Muscle of arm (tissue), 14 donors: ENCODE data around the gene SRPRB. TPM values are rescaled to one million over a fixed set of nuclear protein-coding genes. Genes with fewer than 3 reads are reported as not detected.

ENCODE experiments used
- DNase-seq: peaks from one replicate; pipeline ENCODE4 v3.0.0-alpha.2; 2013
- long read RNA-seq, 11 donors: transcript quantifications; one replicate each; lab custom pipeline, GENCODE V29; 2026
- polyA plus RNA-seq, 12 donors: library from polyadenylated mRNA; unstranded; fragments of 120-200 nt; gene quantifications; one replicate each; pipeline ENCODE4 v1.2.1, GENCODE V29; 2013; ENCODE audit not compliant: insufficient read length in 12 of 12

Gene SRPRB
- 10 to 100 TPM in 11 of 12 donors, not detected in 1; 17.9 to 47.2 (median 34.1) TPM for polyA plus RNA-seq
- long read RNA-seq, donor 1, partial matches to known transcripts: 23 of 28 reads
- long read RNA-seq, donor 1, other reads (novel, unspliced or antisense): 0 of 28 reads
- long read RNA-seq, donor 2, partial matches to known transcripts: 17 of 19 reads
- long read RNA-seq, donor 2, other reads (novel, unspliced or antisense): 0 of 19 reads
- long read RNA-seq, donor 3, partial matches to known transcripts: 7 of 7 reads
- long read RNA-seq, donor 3, other reads (novel, unspliced or antisense): 0 of 7 reads
- long read RNA-seq, donor 4: 0 reads
- long read RNA-seq, donor 5, partial matches to known transcripts: 21 of 36 reads
- long read RNA-seq, donor 5, other reads (novel, unspliced or antisense): 15 of 36 reads
- long read RNA-seq, donor 6, partial matches to known transcripts: 13 of 14 reads
- long read RNA-seq, donor 6, other reads (novel, unspliced or antisense): 0 of 14 reads
- long read RNA-seq, donor 7, partial matches to known transcripts: 10 of 10 reads
- long read RNA-seq, donor 7, other reads (novel, unspliced or antisense): 0 of 10 reads
- long read RNA-seq, donor 8, partial matches to known transcripts: 17 of 18 reads
- long read RNA-seq, donor 8, other reads (novel, unspliced or antisense): 0 of 18 reads
- long read RNA-seq, donor 9, partial matches to known transcripts: 8 of 8 reads
- long read RNA-seq, donor 9, other reads (novel, unspliced or antisense): 0 of 8 reads
- long read RNA-seq, donor 10, partial matches to known transcripts: 18 of 19 reads
- long read RNA-seq, donor 10, other reads (novel, unspliced or antisense): 0 of 19 reads
- long read RNA-seq, donor 11, partial matches to known transcripts: 20 of 20 reads
- long read RNA-seq, donor 11, other reads (novel, unspliced or antisense): 0 of 20 reads

GRCh38 chr3:133805702-133806475 lies at the start of gene SRPRB:
SRPRB (plus strand) TSS chr3:133805815; CDS start chr3:133805849, 34 bp downstream.
- peak; percentile 95 for DNase-seq

- no peak for DNase-seq
Measured at GRCh38 chr3:133756716-133757694, 48.6 kb upstream of the SRPRB start.

- DNase-seq: no peak
Measured at GRCh38 chr3:133757701-133758567, 47.7 kb upstream of the SRPRB start.

GRCh38 chr3:133758568-133758928 lies 47.1 kb upstream of the SRPRB start:
- DNase-seq: no peak

- DNase-seq: no peak
Measured at GRCh38 chr3:133758964-133759739, 46.5 kb upstream of the SRPRB start.

GRCh38 chr3:133759740-133760305 lies 45.8 kb upstream of the SRPRB start:
- DNase-seq: no peak

- no peak for DNase-seq
Measured at GRCh38 chr3:133760916-133761315, 44.7 kb upstream of the SRPRB start.

- DNase-seq: no peak
Measured at GRCh38 chr3:133761605-133762484, 43.8 kb upstream of the SRPRB start.

GRCh38 chr3:133762539-133762938 lies 43.1 kb upstream of the SRPRB start:
- no peak for DNase-seq

GRCh38 chr3:133763797-133764683 lies 41.6 kb upstream of the SRPRB start:
- peak; percentile 93 for DNase-seq

- no peak for DNase-seq
Measured at GRCh38 chr3:133765256-133765655, 40.4 kb upstream of the SRPRB start.

GRCh38 chr3:133767607-133768006 lies 38.0 kb upstream of the SRPRB start:
- no peak for DNase-seq

GRCh38 chr3:133769536-133769935 lies 36.1 kb upstream of the SRPRB start:
- no peak for DNase-seq

- DNase-seq: no peak
Measured at GRCh38 chr3:133773732-133774131, 31.9 kb upstream of the SRPRB start.

- DNase-seq: no peak
Measured at GRCh38 chr3:133775309-133775708, 30.3 kb upstream of the SRPRB start.

GRCh38 chr3:133775835-133776234 lies 29.8 kb upstream of the SRPRB start:
- DNase-seq: no peak
